ENCODE measurements around the gene ATP9B. TPM values are rescaled to one million over a fixed set of nuclear protein-coding genes. Genes with fewer than 3 reads are reported as not detected.

ATP9B gene
- total RNA-seq, 1 donor from 2014 or later, result 48.6 TPM

DNA sequence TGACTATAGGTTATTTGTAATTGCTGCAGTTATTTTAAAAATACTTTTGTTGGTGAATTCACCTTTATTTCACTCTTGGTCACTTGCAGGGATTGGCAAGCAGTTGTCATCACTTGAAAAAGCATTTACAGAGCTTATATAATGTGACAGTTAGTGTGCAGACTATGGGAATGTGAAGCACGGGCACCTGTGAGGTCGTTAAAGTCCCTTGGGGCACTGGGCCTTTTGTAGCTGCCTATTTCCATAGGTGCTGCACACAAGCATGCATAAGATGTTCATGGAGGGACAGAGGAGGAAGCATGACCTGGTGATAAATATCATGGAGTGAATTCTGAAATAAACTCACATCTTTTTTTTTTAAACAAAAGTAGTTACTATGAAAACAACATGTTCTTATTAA lies 124.6 kb downstream of the ATP9B start:
- H3K27ac ChIP-seq, result no peak overlapping the region
- ATAC-seq (no peak), DNase-seq (no peak)
- H3K36me3 ChIP-seq, result peaks cover 22% of the 10 kb centered on the region
- intact Hi-C loops (cut with DNase I), result no loop called here
- no peaks in the 10 kb centered on the region for H3K4me1 ChIP-seq
- H3K9me3 ChIP-seq, result no peaks in the 10 kb centered on the region
- H3K27me3 ChIP-seq (ENCODE audit: low read depth), result no peaks in the 10 kb centered on the region
- no peak overlapping the region for H3K4me3 ChIP-seq
- TF ChIP-seq, protein P1, sequence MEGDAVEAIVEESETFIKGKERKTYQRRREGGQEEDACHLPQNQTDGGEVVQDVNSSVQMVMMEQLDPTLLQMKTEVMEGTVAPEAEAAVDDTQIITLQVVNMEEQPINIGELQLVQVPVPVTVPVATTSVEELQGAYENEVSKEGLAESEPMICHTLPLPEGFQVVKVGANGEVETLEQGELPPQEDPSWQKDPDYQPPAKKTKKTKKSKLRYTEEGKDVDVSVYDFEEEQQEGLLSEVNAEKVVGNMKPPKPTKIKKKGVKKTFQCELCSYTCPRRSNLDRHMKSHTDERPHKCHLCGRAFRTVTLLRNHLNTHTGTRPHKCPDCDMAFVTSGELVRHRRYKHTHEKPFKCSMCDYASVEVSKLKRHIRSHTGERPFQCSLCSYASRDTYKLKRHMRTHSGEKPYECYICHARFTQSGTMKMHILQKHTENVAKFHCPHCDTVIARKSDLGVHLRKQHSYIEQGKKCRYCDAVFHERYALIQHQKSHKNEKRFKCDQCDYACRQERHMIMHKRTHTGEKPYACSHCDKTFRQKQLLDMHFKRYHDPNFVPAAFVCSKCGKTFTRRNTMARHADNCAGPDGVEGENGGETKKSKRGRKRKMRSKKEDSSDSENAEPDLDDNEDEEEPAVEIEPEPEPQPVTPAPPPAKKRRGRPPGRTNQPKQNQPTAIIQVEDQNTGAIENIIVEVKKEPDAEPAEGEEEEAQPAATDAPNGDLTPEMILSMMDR (IDR thresholded peaks at IDR 0.05), result no peak

DNA sequence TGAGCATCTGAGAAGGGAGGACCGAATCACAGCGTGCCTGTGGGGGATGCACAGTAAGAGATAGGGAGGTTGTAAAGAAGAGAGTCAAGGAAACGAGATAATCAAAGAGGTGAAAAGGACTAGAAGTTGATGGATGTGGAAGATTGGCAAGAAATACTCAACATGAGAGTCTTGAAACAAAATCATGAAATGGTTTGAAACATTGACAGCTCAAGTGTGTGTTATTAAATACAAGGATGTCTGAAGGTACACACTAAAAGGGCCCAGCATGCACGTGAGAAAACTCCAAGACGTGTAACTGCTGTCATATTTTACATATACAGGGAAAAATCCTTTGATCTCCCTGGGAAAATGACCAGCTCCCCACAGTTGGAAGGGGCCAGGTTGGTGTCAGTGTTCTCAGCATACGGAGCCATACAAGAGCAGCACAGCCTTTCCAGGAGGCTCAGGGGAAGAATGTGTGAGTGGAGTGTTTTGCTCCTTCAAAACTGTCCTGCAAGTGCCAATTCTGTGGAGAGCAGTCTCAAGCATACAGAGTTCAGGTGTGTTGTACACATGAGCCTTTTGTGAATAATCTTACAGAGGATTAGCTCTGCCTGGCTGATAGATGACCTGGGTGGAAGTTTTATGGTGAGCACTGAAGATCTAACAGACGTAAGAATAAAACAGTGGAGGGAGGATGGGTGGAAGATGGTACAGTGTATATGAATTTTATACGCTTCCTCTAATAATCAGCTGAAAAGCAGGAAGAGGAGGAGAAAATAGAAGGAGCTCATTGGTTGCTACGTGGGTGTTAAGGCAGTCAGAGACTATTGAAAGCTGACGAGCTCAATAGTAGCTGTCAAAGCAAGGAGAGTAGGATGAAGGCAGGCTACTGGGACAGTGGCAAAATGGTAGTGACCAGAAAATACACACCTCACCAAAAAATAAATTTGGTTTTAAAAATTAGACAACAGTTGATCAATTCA lies 126.8 kb downstream of the ATP9B start:
- no peaks in the 10 kb centered on the region for H3K9me3 ChIP-seq
- no peak overlapping the region for H3K4me3 ChIP-seq
- TF ChIP-seq, protein P1 (IDR thresholded peaks at IDR 0.05), result no peak
- peaks cover 15% of the 10 kb centered on the region for H3K36me3 ChIP-seq
- peak; percentile 39 to 65 for ATAC-seq
- no peaks in the 10 kb centered on the region for H3K27me3 ChIP-seq (ENCODE audit: low read depth)
- intact Hi-C loops (cut with DNase I), result no loop called here
- H3K4me1 ChIP-seq, result no peaks in the 10 kb centered on the region
- no peak overlapping the region for H3K27ac ChIP-seq
- no peak for DNase-seq

DNA sequence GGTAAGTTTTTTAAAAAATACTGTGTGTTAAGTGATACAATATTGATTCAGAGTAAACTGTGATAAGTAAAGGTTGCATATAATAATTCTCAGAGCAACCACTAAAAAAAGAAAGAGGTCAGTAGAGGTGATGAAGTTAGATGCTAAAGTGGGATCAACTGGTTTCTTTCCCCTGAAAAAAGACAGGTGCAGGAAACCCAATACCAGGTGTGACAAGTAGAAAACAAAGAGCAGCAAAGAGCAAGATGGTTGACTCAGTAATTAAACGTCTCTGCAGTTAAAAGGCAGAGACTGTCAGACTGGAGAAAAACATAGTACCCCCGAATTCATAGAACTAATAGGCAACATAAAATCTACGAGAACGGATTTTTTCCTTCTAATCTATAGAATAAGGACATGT lies 128.3 kb downstream of the ATP9B start:
- ATAC-seq (no peak), DNase-seq (no peak)
- no peak overlapping the region for H3K4me3 ChIP-seq
- H3K27me3 ChIP-seq (ENCODE audit: low read depth), result no peaks in the 10 kb centered on the region
- intact Hi-C loops (cut with DNase I), result no loop called here
- H3K36me3 ChIP-seq, result peaks cover 15% of the 10 kb centered on the region
- TF ChIP-seq, protein P1 (IDR thresholded peaks at IDR 0.05), result no peak
- H3K4me1 ChIP-seq, result no peaks in the 10 kb centered on the region
- H3K27ac ChIP-seq, result no peak overlapping the region
- H3K9me3 ChIP-seq, result no peaks in the 10 kb centered on the region

DNA sequence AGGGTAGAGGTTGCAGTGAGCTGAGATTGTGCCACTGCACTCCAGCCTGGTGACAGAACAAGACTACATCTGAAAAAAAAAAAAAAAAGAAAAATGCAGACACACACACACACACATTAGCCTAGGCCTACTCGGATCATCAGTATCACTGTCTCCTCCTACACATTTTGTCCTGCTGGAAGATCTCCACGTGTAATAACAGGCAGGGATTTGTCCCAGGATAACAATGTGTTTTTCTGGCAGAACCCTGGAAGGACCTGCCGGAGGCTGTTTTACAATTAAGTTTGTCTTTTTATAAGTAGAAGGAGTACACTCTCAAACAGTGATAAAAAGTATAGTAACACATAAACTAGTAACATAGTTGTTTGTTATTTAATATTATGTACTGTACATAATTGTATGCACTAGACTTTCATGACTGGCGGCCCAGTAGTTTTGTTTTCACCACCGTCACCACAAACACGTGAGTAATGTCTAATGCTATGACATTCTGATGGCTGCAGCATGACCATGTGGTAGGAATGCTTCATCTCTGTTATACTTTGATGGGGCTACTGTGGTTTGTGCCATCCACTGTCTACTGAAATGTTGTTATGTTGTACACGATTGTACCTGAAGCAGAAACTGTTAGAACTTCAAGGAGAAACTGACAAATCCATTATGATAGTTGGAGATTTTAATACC lies 130.6 kb downstream of the ATP9B start:
- H3K27ac ChIP-seq, result no peak overlapping the region
- no peaks in the 10 kb centered on the region for H3K27me3 ChIP-seq (ENCODE audit: low read depth)
- peaks cover 3% of the 10 kb centered on the region for H3K36me3 ChIP-seq
- H3K9me3 ChIP-seq, result no peaks in the 10 kb centered on the region
- DNase-seq, result no peak
- no peaks in the 10 kb centered on the region for H3K4me1 ChIP-seq
- no peak overlapping the region for H3K4me3 ChIP-seq
- intact Hi-C loops (cut with DNase I), result no loop called here
- TF ChIP-seq, protein P1 (IDR thresholded peaks at IDR 0.05), result no peak
- ATAC-seq, result no peak

DNA sequence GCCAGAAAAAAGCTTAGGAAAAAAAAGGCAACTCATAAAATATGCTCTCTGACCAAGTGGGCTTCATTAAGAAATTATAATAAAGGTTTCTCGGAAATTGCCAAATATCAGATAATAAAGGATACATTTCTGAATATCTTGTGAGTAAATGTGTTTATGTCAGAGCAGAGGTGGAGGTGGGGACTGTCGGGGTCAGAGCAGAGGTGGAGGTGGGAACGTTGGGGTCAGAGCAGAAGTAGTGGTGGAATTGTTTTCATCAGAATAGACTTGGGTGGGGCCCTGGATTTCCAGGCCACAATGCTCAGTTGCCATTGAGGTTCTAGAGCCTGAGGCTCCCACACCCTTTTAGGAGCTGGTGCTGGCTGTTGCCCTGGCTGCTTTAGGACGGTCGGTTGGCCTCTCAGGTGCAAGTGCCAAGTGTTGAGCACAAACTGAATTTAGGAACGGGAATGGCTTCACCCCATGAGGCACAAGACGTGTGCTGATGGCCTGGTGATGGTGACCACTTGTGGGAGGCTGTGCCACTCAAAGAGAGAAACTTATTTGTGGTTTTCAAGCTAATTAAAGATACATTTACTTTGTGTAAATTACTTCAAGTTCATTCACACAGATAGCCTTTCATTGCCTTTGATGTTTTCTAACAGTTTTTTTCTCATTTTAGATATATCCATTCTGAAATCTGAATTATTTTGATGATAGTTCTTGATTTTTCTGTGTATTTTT lies 131.5 kb downstream of the ATP9B start:
- ATAC-seq (peak; percentile 63 to 94), DNase-seq (peak; percentile 68)
- no peaks in the 10 kb centered on the region for H3K36me3 ChIP-seq
- intact Hi-C loops (cut with DNase I), result no loop called here
- H3K4me1 ChIP-seq, result no peaks in the 10 kb centered on the region
- TF ChIP-seq, protein P1 (IDR thresholded peaks at IDR 0.05), result no peak
- no peak overlapping the region for H3K27ac ChIP-seq
- H3K27me3 ChIP-seq (ENCODE audit: low read depth), result no peaks in the 10 kb centered on the region
- H3K9me3 ChIP-seq, result no peaks in the 10 kb centered on the region
- H3K4me3 ChIP-seq, result no peak overlapping the region
